ENCODE results near the gene COL12A1. TPM values are rescaled to one million over a fixed set of nuclear protein-coding genes. Genes with fewer than 3 reads are reported as not detected.

Gene COL12A1
- total and polyA plus RNA-seq, 2 of the 13 experiments (the other 11 are each of a cell fraction or from before 2014, with no cell fraction given), result 0.02 TPM; not detected in 1

- no peak for TF ChIP-seq NFAT5 (CRISPR knock-in tag; IDR thresholded peaks at IDR 0.05)
- no peak for TF ChIP-seq ZNF256 (CRISPR knock-in tag; conservative IDR thresholded peaks at IDR 0.05)
- TF ChIP-seq ZNF800 (CRISPR knock-in tag; IDR thresholded peaks at IDR 0.05), result no peak
- TF ChIP-seq MBD4 (IDR thresholded peaks at IDR 0.05; ENCODE audit: borderline replicate concordance, low read length), result no peak
- no peak for TF ChIP-seq RAD51 (IDR thresholded peaks at IDR 0.05; ENCODE audit: borderline replicate concordance)
- no peak for TF ChIP-seq TAF15 (IDR thresholded peaks at IDR 0.05; ENCODE audit: low read depth, low read length, poor library complexity, severe bottlenecking)
- TF ChIP-seq TRIM22 (IDR thresholded peaks at IDR 0.05), result no peak
- no peak for TF ChIP-seq KDM6A (CRISPR knock-in tag; IDR thresholded peaks at IDR 0.05; ENCODE audit: low read depth)
- TF ChIP-seq SNAPC4 (CRISPR knock-in tag; IDR thresholded peaks at IDR 0.05), result 0 out of 2 replicates have a peak, but pooled peaks have one; percentile 36
- TF ChIP-seq SMAD1 (CRISPR knock-in tag; IDR thresholded peaks at IDR 0.05; ENCODE audit: borderline replicate concordance, low read depth), result no peak
- TF ChIP-seq U2AF1 (optimal IDR thresholded peaks at IDR 0.05; ENCODE audit: low read depth, low read length), result peak; percentile 98
- TF ChIP-seq HOMEZ (CRISPR knock-in tag; IDR thresholded peaks at IDR 0.05; ENCODE audit: low read depth), result peak; percentile 99
Observed at GRCh38 chr6:75243333-75244062, 37.6 kb upstream of the COL12A1 start, which contains the start of gene COX7A2 (continued).
